ENCODE measurements around the gene PJA1.

DNA sequence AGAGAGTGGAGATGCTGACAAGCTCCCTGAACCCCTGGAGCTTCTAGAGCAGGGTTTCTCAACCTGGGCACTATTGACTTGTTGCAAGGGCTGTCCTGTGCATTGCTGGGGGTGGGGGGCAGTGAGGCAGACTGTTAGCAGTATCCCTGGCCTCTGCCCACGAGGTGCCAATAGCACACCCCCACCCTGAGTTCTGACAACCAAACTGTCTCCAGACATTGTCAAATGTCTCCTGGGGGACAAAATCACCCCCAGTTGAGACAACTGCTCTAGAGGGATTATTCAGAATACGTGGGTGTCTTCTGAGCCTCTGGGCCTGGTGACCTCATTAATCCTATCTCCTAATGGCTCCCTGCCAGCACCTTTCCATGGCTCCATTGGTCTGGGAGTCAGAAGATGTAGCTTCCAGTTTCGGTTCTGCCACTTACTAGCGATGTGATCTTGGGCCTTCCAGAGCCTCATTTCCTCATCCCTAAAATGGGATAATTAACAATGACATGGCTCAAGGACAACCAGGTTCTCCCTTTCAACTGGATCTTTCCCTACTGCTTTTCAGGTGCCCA is 17.6 kb upstream of the PJA1 start:
- TF ChIP-seq POLR2AphosphoS5 (IDR thresholded peaks at IDR 0.05; ENCODE audit: low read depth, low read length) (no peak), TAF1 (IDR thresholded peaks at IDR 0.05; ENCODE audit: borderline replicate concordance, low read depth, low read length) (no peak)
